Upper lobe of left lung (tissue), 6 donors: Measurements from ENCODE around the gene NPSR1. TPM values are rescaled to one million over a fixed set of nuclear protein-coding genes. Genes with fewer than 3 reads are reported as not detected.

Experiments used
- ATAC-seq, 2 donors: fragments of 200-7000 bp; cut with Tn5 transposase; one replicate each; pipeline ENCODE4 v1.9.1; 2022; ENCODE audit warnings: mild to moderate bottlenecking in 2 of 2, moderate library complexity in 2 of 2; ENCODE audit not compliant: low FRiP score in 2 of 2
- DNase-seq, 2 donors: peaks; one replicate each; pipeline ENCODE4 v3.0.0-alpha.2; 2019 to 2020
- H3K27ac ChIP-seq, 4 donors: fragments of 200-600 bp; sonication (generic); one replicate each; pipeline ENCODE4 v1.5.1; 2016 to 2019
- H3K27me3 ChIP-seq, 4 donors: fragments of 200-600 bp; sonication (generic); one replicate each; pipeline ENCODE4 v1.5.1; 2017 to 2019
- H3K36me3 ChIP-seq, 4 donors: fragments of 200-600 bp; sonication (generic); one replicate each; pipeline ENCODE4 v1.5.1; 2016 to 2019
- H3K4me1 ChIP-seq, 4 donors: fragments of 200-600 bp; sonication (generic); one replicate each; pipeline ENCODE4 v1.5.1; 2018 to 2019
- H3K4me3 ChIP-seq, 4 donors: fragments of 200-600 bp; sonication (generic); one replicate each; pipeline ENCODE4 v1.5.1; 2017 to 2019; ENCODE audit warnings: mild to moderate bottlenecking in 2 of 4, moderate library complexity in 1 of 4
- H3K9me3 ChIP-seq, 4 donors: fragments of 200-600 bp; sonication (generic); one replicate each; pipeline ENCODE4 v1.5.1; 2018 to 2019
- EP300 ChIP-seq, 4 donors: sonication (generic); formaldehyde crosslinking; IDR thresholded peaks; one replicate each; pipeline ENCODE4 v1.5.1; 2017; ENCODE audit warnings: antibody characterized with exemption in 4 of 4, control low read depth in 2 of 4
- POLR2A ChIP-seq, 4 donors: fragments of 450-650 bp; IDR thresholded peaks; one replicate each; pipeline ENCODE4 v1.5.1; 2016 to 2017; ENCODE audit warnings: antibody characterized with exemption in 4 of 4, mild to moderate bottlenecking in 2 of 4
- POLR2AphosphoS5 ChIP-seq, 2 donors: sonication (generic); formaldehyde crosslinking; IDR thresholded peaks; one replicate each; pipeline ENCODE4 v1.5.1; 2017; ENCODE audit warnings: antibody characterized with exemption in 2 of 2
- WGBS, 2 donors: methylation state at CpG; one replicate each; pipeline ENCODE4 v1.1.5; 2017 to 2018; 5-methylcytosine and 5-hydroxymethylcytosine counted together
- total RNA-seq, 6 donors: library from RNA; depleted of rRNA in 4 of 6; stranded (reverse); fragments of >200 nt in 4 of 6; gene quantifications; one replicate each; pipeline versions ENCODE4 v1.1.0 to v1.2.1, GENCODE V29; 2016 to 2021
- TF ChIP-seq, protein P1 (sequence below), 6 experiments: fragments of 450-650 bp in 4 of 6; fragments of 200-600 bp in 2 of 6; sonication (generic) in 2 of 6; IDR thresholded peaks; one replicate each; pipeline ENCODE4 v1.5.1; 2016 to 2019; ENCODE audit warnings: antibody characterized with exemption in 6 of 6
- donor health status: DM: no; HTN: no; CAD: no; lungs with moderate emphysema.
- donor health status: DM: no; HTN: yes; CAD: no; lungs with severe emphysema.

The NPSR1 gene
- total RNA-seq, 6 donors from 2014 or later = not detected

DNA sequence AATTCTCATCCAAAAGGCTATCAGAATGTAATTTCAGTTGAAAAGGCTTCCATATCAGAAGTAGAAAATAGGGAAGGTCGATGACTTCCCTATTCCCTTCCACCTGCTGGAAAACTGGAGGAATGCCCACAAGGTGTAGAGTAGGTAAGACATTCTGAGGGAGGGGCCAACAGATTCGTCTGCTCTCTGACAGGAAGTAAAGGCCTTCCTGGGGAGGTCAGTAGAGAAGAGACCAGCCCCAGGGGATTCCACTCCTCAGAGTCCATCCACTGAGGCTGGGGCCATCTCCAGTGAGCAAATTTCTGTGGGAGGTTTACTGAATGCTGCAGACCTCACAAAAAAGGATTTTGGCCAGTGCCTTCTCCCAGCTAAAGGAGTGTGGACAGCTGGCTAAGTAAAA lies 19.5 kb downstream of the NPSR1 start:
- TF ChIP-seq, protein P1, sequence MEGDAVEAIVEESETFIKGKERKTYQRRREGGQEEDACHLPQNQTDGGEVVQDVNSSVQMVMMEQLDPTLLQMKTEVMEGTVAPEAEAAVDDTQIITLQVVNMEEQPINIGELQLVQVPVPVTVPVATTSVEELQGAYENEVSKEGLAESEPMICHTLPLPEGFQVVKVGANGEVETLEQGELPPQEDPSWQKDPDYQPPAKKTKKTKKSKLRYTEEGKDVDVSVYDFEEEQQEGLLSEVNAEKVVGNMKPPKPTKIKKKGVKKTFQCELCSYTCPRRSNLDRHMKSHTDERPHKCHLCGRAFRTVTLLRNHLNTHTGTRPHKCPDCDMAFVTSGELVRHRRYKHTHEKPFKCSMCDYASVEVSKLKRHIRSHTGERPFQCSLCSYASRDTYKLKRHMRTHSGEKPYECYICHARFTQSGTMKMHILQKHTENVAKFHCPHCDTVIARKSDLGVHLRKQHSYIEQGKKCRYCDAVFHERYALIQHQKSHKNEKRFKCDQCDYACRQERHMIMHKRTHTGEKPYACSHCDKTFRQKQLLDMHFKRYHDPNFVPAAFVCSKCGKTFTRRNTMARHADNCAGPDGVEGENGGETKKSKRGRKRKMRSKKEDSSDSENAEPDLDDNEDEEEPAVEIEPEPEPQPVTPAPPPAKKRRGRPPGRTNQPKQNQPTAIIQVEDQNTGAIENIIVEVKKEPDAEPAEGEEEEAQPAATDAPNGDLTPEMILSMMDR (IDR thresholded peaks at IDR 0.05) = no peak
- TF ChIP-seq POLR2AphosphoS5 (IDR thresholded peaks at IDR 0.05) = no peak
- no peak for TF ChIP-seq EP300 (IDR thresholded peaks at IDR 0.05)
- no peak for TF ChIP-seq POLR2A (IDR thresholded peaks at IDR 0.05)
- WGBS, 2 donors = 57 to 66% methylated on average over 2 of the region's 2 CpGs
- Histone ChIP-seq H3K36me3 (no peaks in the 10 kb centered on the region), H3K4me3 (no peak overlapping the region), H3K9me3 (no peaks in the 10 kb centered on the region), H3K4me1 (no peaks in the 10 kb centered on the region), H3K27me3 (no peaks in the 10 kb centered on the region), H3K27ac (no peak overlapping the region)
- DNase-seq (no peak), ATAC-seq (no peak)

DNA sequence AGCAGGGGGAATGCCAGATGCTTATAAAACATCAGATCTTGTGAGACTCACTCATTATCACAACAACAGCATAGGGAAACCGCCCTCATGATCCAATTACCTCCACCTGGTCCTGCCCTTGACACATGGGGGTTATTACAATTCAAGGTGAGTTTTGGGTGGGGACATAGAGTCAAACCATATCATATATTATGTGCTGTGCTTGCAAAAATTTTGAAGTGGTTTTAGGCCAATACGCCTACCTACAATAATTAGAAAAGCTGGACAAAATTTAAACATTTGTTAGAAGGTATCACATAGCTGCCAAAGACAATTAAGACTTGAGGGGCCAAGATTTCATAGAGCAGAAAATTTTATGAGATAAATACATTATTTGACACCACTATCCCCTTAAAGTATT lies 29.5 kb downstream of the NPSR1 start:
- WGBS, 2 donors = 89 to 94% methylated on average over 2 of the region's 2 CpGs
- TF ChIP-seq EP300 (IDR thresholded peaks at IDR 0.05) = no peak
- TF ChIP-seq POLR2AphosphoS5 (IDR thresholded peaks at IDR 0.05) = no peak
- TF ChIP-seq, protein P1 (IDR thresholded peaks at IDR 0.05) = no peak
- no peak for TF ChIP-seq POLR2A (IDR thresholded peaks at IDR 0.05)
- ATAC-seq (no peak), DNase-seq (no peak)
- no peaks in the 10 kb centered on the region for H3K4me1 ChIP-seq
- no peaks in the 10 kb centered on the region for H3K27me3 ChIP-seq
- no peaks in the 10 kb centered on the region for H3K36me3 ChIP-seq
- H3K4me3 ChIP-seq = no peak overlapping the region
- H3K9me3 ChIP-seq = no peaks in the 10 kb centered on the region
- no peak overlapping the region for H3K27ac ChIP-seq

DNA sequence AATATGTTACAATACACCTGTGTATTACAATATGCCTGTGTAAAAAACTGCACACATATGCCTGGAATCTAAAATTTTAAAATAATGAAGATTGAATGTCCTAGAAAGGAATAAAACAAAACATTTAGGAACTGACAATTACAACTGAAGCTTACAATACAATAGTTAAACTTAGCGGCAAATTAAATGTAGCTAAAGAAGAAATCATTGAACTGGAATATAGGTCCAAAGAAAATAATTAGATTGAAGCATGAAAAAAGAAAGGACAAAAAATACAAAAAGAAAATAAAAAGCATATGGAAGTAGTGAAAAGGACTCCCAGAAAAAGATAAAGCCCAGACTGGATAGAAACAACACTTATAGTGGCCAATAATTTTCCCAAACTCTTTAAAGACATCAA lies 38.4 kb downstream of the NPSR1 start:
- WGBS, 2 donors = 93 to 100% methylated on average over 1 of the region's 1 CpG
- ATAC-seq = no peak
- no peaks in the 10 kb centered on the region for H3K27me3 ChIP-seq
- H3K4me3 ChIP-seq = no peak overlapping the region
- no peaks in the 10 kb centered on the region for H3K4me1 ChIP-seq
- DNase-seq = no peak
- H3K36me3 ChIP-seq = no peaks in the 10 kb centered on the region
- no peak for TF ChIP-seq EP300 (IDR thresholded peaks at IDR 0.05)
- TF ChIP-seq, protein P1 (IDR thresholded peaks at IDR 0.05) = no peak
- no peak for TF ChIP-seq POLR2AphosphoS5 (IDR thresholded peaks at IDR 0.05)
- no peak for TF ChIP-seq POLR2A (IDR thresholded peaks at IDR 0.05)
- H3K9me3 ChIP-seq = peaks cover 0 to 15% (median 2%) of the 10 kb centered on the region in 4 donors
- no peak overlapping the region for H3K27ac ChIP-seq

DNA sequence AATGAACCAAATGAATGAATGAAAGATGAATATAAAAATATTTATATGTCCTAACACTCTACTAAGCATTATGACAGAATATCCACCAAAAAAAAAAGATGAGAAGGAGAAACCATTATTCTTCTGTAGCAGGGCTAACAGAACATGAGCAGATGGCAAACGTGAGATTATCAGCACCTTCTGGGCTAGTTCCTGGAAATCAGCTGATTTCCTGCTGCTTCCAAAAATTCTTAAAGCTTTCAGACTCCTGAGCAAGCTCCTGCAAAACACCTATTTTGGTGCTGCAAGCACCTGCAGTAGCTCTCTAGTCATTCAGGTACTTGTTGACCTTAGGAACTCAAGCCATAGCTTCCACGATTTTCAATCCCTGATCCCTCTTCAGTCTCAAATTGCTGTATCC lies 51.8 kb downstream of the NPSR1 start:
- WGBS, 2 donors = 64 to 70% methylated on average over 2 of the region's 2 CpGs
- Histone ChIP-seq H3K4me1 (no peaks in the 10 kb centered on the region), H3K27ac (no peak overlapping the region), H3K36me3 (no peaks in the 10 kb centered on the region), H3K27me3 (no peaks in the 10 kb centered on the region), H3K9me3 (no peaks in the 10 kb centered on the region), H3K4me3 (no peak overlapping the region)
- no peak for ATAC-seq
- TF ChIP-seq POLR2AphosphoS5 (IDR thresholded peaks at IDR 0.05) (no peak), EP300 (IDR thresholded peaks at IDR 0.05) (no peak), POLR2A (IDR thresholded peaks at IDR 0.05) (no peak)
- TF ChIP-seq, protein P1 (IDR thresholded peaks at IDR 0.05) = no peak
- no peak for DNase-seq

DNA sequence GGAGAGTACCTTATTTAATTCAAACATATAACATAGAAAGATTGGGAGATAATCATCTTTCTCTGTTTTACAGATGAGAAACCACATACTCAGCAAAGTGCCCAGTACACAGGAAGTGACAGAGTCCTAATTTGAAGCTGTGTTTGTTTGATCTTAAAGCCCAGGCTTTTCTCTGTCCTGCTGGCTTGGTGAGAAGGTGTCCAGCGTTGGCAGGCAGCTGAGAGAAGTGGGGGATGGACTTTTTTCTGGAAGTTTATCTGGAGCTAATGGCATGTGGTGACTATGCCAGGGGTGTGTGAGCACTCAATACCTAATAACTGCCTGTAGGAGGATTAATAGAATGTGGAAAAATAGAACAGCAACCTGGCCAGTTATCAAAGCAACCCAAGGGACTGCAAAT lies 60.8 kb downstream of the NPSR1 start:
- no peak for DNase-seq
- Histone ChIP-seq H3K9me3 (no peaks in the 10 kb centered on the region), H3K27me3 (no peaks in the 10 kb centered on the region), H3K4me1 (peaks cover 0 to 6% (median 3%) of the 10 kb centered on the region in 4 donors), H3K27ac (no peak overlapping the region), H3K4me3 (no peak overlapping the region), H3K36me3 (no peaks in the 10 kb centered on the region)
- 14 to 18% methylated on average over 1 of the region's 1 CpG for WGBS, 2 donors
- no peak for ATAC-seq
- TF ChIP-seq POLR2A (IDR thresholded peaks at IDR 0.05) = no peak
- no peak for TF ChIP-seq EP300 (IDR thresholded peaks at IDR 0.05)
- TF ChIP-seq POLR2AphosphoS5 (IDR thresholded peaks at IDR 0.05) = no peak
- TF ChIP-seq, protein P1 (IDR thresholded peaks at IDR 0.05) = no peak
